K562 (cell line): ENCODE data around the gene RPL15. TPM values are rescaled to one million over a fixed set of nuclear protein-coding genes. Genes with fewer than 3 reads are reported as not detected.

Experiments
- ATAC-seq: fragments of 200-7000 bp; cut with Tn5 transposase; 3 replicates; pipeline ENCODE4 v1.9.1; 2020; ENCODE audit warnings: moderate library complexity
- BruUV-seq: library from RNA; stranded (reverse); fragments of 400-500 nt; replicated peaks from 2 replicates; lab custom pipeline; 2021; lab: Mats Ljungman, UMichigan
- CTCF ChIA-PET: fragments of 300-600 bp; formaldehyde crosslinking; extraction: SDS; loops from one replicate; lab custom pipeline; 2021; ENCODE audit warnings: low intra/inter-chr PET ratio; lab: Yijun Ruan, JAX
- POLR2A ChIA-PET: fragments of 300-600, 350-650 bp; sonication (Branson Sonifier 250); formaldehyde crosslinking; extraction: SDS; loops from one replicate; lab custom pipeline; 2021; ENCODE audit warnings: antibody characterized with exemption, inconsistent platforms; lab: Yijun Ruan, JAX
- DNase-seq, 4 experiments: peaks; one replicate each; pipeline versions ENCODE4 v3.0.0 to v3.0.0-alpha.2; 2011 to 2018; ENCODE audit warnings: low spot score in 3 of 4, mixed read lengths in 3 of 4; ENCODE audit errors: extremely low read depth in 1 of 4
- FAIRE-seq: peaks from 2 replicates; lab custom pipeline; 2011; peaks lifted over from hg19 to GRCh38; lab: Jason Lieb, UNC
- H2AFZ ChIP-seq: 2 replicates; pipeline ENCODE4 v1.6.0; 2011; ENCODE audit warnings: low read depth, low read length, control low read depth, inconsistent platforms
- H3K27ac ChIP-seq: fragments of 200-600 bp; 3 replicates; pipeline ENCODE4 v1.8.0; 2011; ENCODE audit warnings: low read depth, mild to moderate bottlenecking, control low read depth, inconsistent platforms, low read length, moderate library complexity, mixed read lengths; ENCODE audit errors: extremely low read depth
- H3K27me3 ChIP-seq, 2 experiments: fragments of 300-600 bp in 1 of 2; 2 replicates in 1 of 2; 3 replicates in 1 of 2; pipeline versions ENCODE4 v1.6.0 to v1.8.0; 2011; ENCODE audit warnings: inconsistent platforms in 2 of 2, low read length in 2 of 2, mild to moderate bottlenecking in 1 of 2, mixed read lengths in 1 of 2, moderate library complexity in 1 of 2; ENCODE audit not compliant: control insufficient read depth in 2 of 2, insufficient read depth in 2 of 2
- H3K36me3 ChIP-seq: fragments of 300-600 bp; 3 replicates; pipeline ENCODE4 v1.8.0; 2011; ENCODE audit warnings: mild to moderate bottlenecking, low read length, inconsistent platforms; ENCODE audit not compliant: control insufficient read depth, insufficient read depth
- H3K4me1 ChIP-seq, 2 experiments: fragments of 200-600 bp in 1 of 2; replicated peaks in 1 of 2; 2 replicates in 1 of 2; 3 replicates in 1 of 2; pipeline versions ENCODE4 v1.5.1 to v1.8.0; 2011; ENCODE audit warnings: inconsistent platforms in 2 of 2, low read length in 2 of 2, mild to moderate bottlenecking in 1 of 2, mixed read lengths in 1 of 2, moderate library complexity in 1 of 2; ENCODE audit not compliant: control insufficient read depth in 2 of 2, insufficient read depth in 2 of 2
- H3K4me2 ChIP-seq: 2 replicates; pipeline ENCODE4 v1.6.1; 2011; ENCODE audit warnings: low read length, control low read depth, inconsistent platforms, mixed read lengths; ENCODE audit not compliant: insufficient read depth
- H3K4me3 ChIP-seq: fragments of 200-600 bp; sonication (generic), shearing (Covaris generic); 2 replicates; pipeline ENCODE4 v1.5.1; 2016; ENCODE audit warnings: control low read depth, inconsistent platforms
- H3K79me2 ChIP-seq: fragments of 200-600 bp; 3 replicates; pipeline ENCODE4 v1.8.0; 2011; ENCODE audit warnings: low read length, inconsistent platforms; ENCODE audit not compliant: control insufficient read depth, insufficient read depth
- H3K9ac ChIP-seq, 2 experiments: 2 replicates each; pipeline versions ENCODE4 v1.6.0 to v1.6.1; 2011; ENCODE audit warnings: low read depth in 2 of 2, low read length in 2 of 2, control low read depth in 1 of 2, inconsistent platforms in 1 of 2, mild to moderate bottlenecking in 1 of 2, mixed read lengths in 1 of 2; ENCODE audit not compliant: insufficient read depth in 1 of 2
- H3K9me1 ChIP-seq: one replicate; pipeline ENCODE4 v1.6.0; 2011; ENCODE audit warnings: inconsistent platforms, mild to moderate bottlenecking, low read length, moderate library complexity; ENCODE audit not compliant: control insufficient read depth, insufficient read depth
- H3K9me3 ChIP-seq: replicated peaks from 2 replicates; pipeline ENCODE4 v1.5.1; 2011; ENCODE audit warnings: low read depth, low read length, inconsistent platforms; ENCODE audit not compliant: control insufficient read depth, insufficient read depth
- H4K20me1 ChIP-seq: replicated peaks from 2 replicates; pipeline ENCODE4 v1.6.1; 2011; ENCODE audit warnings: low read length, inconsistent platforms, mixed read lengths; ENCODE audit not compliant: control insufficient read depth, insufficient read depth
- BCL6 ChIP-seq: fragments of 250-450 bp; sonication (Bioruptor Pico); IDR thresholded peaks from 2 replicates; pipeline ENCODE4 v1.4.0; 2020
- BMI1 ChIP-seq: fragments of 150-350 bp; IDR thresholded peaks from 2 replicates; pipeline ENCODE4 v1.6.1; 2014; ENCODE audit warnings: low read length
- CEBPB ChIP-seq: fragments of 450-650 bp; IDR thresholded peaks from 2 replicates; pipeline ENCODE4 v1.6.1; 2016; ENCODE audit warnings: missing genetic modification characterization, missing compliant biosample characterization
- FOXK2 ChIP-seq, 2 experiments: fragments of 450-650 bp; IDR thresholded peaks in 1 of 2; conservative IDR thresholded peaks in 1 of 2; 2 replicates each; pipeline ENCODE4 v1.6.1; 2016; ENCODE audit warnings: low read depth in 2 of 2, mild to moderate bottlenecking in 1 of 2
- HSF4 ChIP-seq: fragments of 250-450 bp; sonication (Bioruptor Pico); IDR thresholded peaks from 2 replicates; pipeline ENCODE4 v2.1.2; 2022; ENCODE audit warnings: mild to moderate bottlenecking, moderate library complexity, borderline replicate concordance
- KDM5B ChIP-seq: fragments of 200-600 bp; sonication (generic); IDR thresholded peaks from 2 replicates; pipeline ENCODE4 v1.6.1; 2012; ENCODE audit warnings: low read depth, mild to moderate bottlenecking, moderate library complexity, low read length, control low read depth, inconsistent platforms; ENCODE audit not compliant: insufficient replicate concordance
- L3MBTL2 ChIP-seq: fragments of 450-650 bp; IDR thresholded peaks from 2 replicates; pipeline ENCODE4 v1.6.1; 2016; ENCODE audit warnings: mild to moderate bottlenecking, moderate library complexity
- NR3C1 ChIP-seq: sonication (generic); formaldehyde crosslinking; IDR thresholded peaks from 2 replicates; pipeline ENCODE4 v1.8.1; 2022; ENCODE audit warnings: missing genetic modification reagents
- PTTG1 ChIP-seq: fragments of 450-650 bp; IDR thresholded peaks from 2 replicates; pipeline ENCODE4 v1.6.1; 2016; ENCODE audit warnings: low read depth, mild to moderate bottlenecking, missing genetic modification characterization, missing compliant biosample characterization
- RAD51 ChIP-seq: fragments of 450-650 bp; IDR thresholded peaks from 2 replicates; pipeline ENCODE4 v1.7.1; 2016; ENCODE audit warnings: low read depth, mild to moderate bottlenecking, borderline replicate concordance
- RFX1 ChIP-seq: fragments of 450-650 bp; IDR thresholded peaks from 2 replicates; pipeline ENCODE4 v1.6.1; 2016; ENCODE audit warnings: mild to moderate bottlenecking, moderate library complexity
- SMARCA4 ChIP-seq: fragments of 450-650 bp; IDR thresholded peaks from 2 replicates; pipeline ENCODE4 v1.6.1; 2016
- SP1 ChIP-seq: sonication (generic); formaldehyde crosslinking; IDR thresholded peaks from 2 replicates; pipeline ENCODE4 v1.8.1; 2022; ENCODE audit warnings: mild to moderate bottlenecking, missing genetic modification reagents
- TEAD1 ChIP-seq, 2 experiments: fragments of 450-650 bp in 1 of 2; sonication (generic) in 1 of 2; formaldehyde crosslinking; IDR thresholded peaks; 2 replicates each; pipeline versions ENCODE4 v1.4.0 to v1.8.0; 2020 to 2022; ENCODE audit warnings: mild to moderate bottlenecking in 2 of 2, missing genetic modification reagents in 1 of 2
- TRIM28 ChIP-seq: fragments of 450-650 bp; IDR thresholded peaks from 2 replicates; pipeline ENCODE4 v1.6.1; 2017
- ZNF165 ChIP-seq: fragments of 250-450 bp; sonication (Bioruptor Pico); IDR thresholded peaks from 2 replicates; pipeline ENCODE4 v1.4.0; 2020; ENCODE audit warnings: borderline replicate concordance
- ZNF347 ChIP-seq: fragments of 450-650 bp; formaldehyde crosslinking; IDR thresholded peaks from 2 replicates; pipeline ENCODE4 v1.4.0; 2020; ENCODE audit warnings: low read depth, mild to moderate bottlenecking, moderate library complexity
- WGBS: fragments of 100-300 bp; shearing (Covaris generic); methylation state at CpG from one replicate; pipeline ENCODE4 v1.1.6; 2016; ENCODE audit warnings: low coverage, mixed read lengths; ENCODE audit not compliant: insufficient coverage; ENCODE audit errors: missing lambda C conversion rate; 5-methylcytosine and 5-hydroxymethylcytosine counted together
- in situ Hi-C: fragments of 300-500 bp; cut with MboI; formaldehyde crosslinking; loops from 4 replicates; pipeline ENCODE4 v1.15.0; 2018; ENCODE audit warnings: inconsistent platforms, mixed read lengths
- intact Hi-C: fragments of 100-400 bp; cut with micrococcal nuclease; formaldehyde crosslinking; loops from 2 replicates; pipeline ENCODE4 v1.14.2; 2022
- polyA plus RNA-seq, 8 experiments: library from polyadenylated mRNA; depleted of rRNA in 4 of 8; stranded (reverse) in 5 of 8; unstranded in 3 of 8; fragments of >200 nt; fragmentation: Nextera tagmentation in 2 of 8; fragmentation: Illumina TruSeq in 1 of 8; extraction: Ambion mirVana in 2 of 8; extraction: Trizol in 1 of 8; gene quantifications; 2 replicates each; pipeline versions ENCODE4 v1.2.1 to v1.2.3, GENCODE V29; 2011 to 2014; ENCODE audit warnings: inconsistent platforms in 1 of 8, missing spikeins in 1 of 8
- total RNA-seq, 7 experiments: library from RNA; depleted of rRNA in 6 of 7; stranded (reverse); fragments of >200 nt in 6 of 7; fragmentation: Illumina TruSeq in 2 of 7; extraction: Trizol in 2 of 7; gene quantifications; 2 replicates each; pipeline versions ENCODE4 v1.2.1 to v1.2.3, GENCODE V29; 2011 to 2021; ENCODE audit warnings: low replicate concordance in 1 of 7
- TF ChIP-seq, protein P1 (sequence below), 2 experiments: IDR thresholded peaks in 1 of 2; conservative IDR thresholded peaks in 1 of 2; 2 replicates each; pipeline ENCODE4 v1.6.1; 2016; ENCODE audit warnings: low read depth in 2 of 2, mild to moderate bottlenecking in 1 of 2, missing compliant biosample characterization in 1 of 2, missing genetic modification characterization in 1 of 2, moderate library complexity in 1 of 2
- TF ChIP-seq, protein P2 (sequence below): fragments of 250-450 bp; sonication (Bioruptor Pico); IDR thresholded peaks from 2 replicates; pipeline ENCODE4 v1.8.0; 2021; ENCODE audit warnings: mild to moderate bottlenecking, moderate library complexity

The RPL15 gene
- total and polyA plus RNA-seq, 9 of the 15 experiments (the other 6 are each of a cell fraction or from before 2014, with no cell fraction given), result 2,393 to 8,850 (median 3,928) TPM

DNA sequence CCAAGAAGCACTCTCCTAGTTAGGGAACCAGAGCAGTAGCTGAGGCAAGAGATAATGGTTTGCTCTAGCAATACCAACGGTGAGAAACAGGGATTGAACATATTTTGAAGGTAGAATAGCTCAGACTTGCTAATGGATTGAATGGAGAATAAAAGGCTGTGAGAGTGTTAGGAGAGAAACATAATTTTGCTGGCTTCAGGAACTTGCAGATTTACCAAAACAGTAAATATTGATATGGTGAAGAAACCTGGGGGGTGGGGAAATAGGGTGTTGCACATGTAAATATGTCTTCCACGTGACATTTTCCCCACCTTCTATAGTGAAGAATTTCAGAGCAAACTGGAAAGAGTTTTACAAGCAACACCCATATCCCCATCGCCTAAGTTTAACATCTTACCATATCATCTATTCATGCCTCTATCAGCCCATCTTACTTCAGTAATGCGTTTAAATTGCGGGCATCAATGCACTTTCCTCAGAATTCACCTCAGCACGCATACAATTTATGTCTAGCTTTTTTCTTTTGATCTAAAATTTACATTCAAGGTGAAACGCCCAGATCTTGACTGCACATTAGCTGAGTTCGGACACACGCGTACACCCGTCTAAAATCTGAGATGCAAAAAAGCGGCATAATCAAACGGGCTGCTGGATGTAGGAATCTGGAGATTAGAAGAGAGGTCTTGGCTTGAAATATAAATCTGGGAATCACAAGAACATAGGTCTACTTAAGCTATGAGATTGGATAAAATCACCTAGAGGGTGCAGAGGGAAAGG is 27.3 kb downstream of the RPL15 start:
- ChIA-PET CTCF (no interaction called here), POLR2A (interaction anchor here (0.7 to 11.6 kb wide), 3 partner anchors 20 to 60 kb away, joined by 3 to 165 read pairs (median 5); partner anchors contain the start of genes NKIRAS1 and RPL15)
- BruUV-seq, result TSS peak; percentile 62
- Histone ChIP-seq H3K9ac (peak overlapping the region; percentile 48 to 94; a peak in 2 of 4 replicates), H3K27ac (peak overlapping the region; percentile 5; the same call in 1 of the 3 replicates), H3K36me3 (no peaks in the 10 kb centered on the region), H2AFZ (peak overlapping the region; percentile 99), H3K4me2 (peak overlapping the region; percentile 85), H3K79me2 (no peaks in the 10 kb centered on the region), H4K20me1 (no peaks in the 10 kb centered on the region), H3K4me1 (peaks cover 17 to 41% of the 10 kb centered on the region in 2 experiments), H3K9me1 (no peaks in the 10 kb centered on the region), H3K4me3 (peak overlapping the region; percentile 59), H3K9me3 (no peaks in the 10 kb centered on the region), H3K27me3 (no peaks in the 10 kb centered on the region)
- DNase-seq (no peak), ATAC-seq (no peak), FAIRE-seq (no peak)
- 13% methylated on average over 13 of the region's 13 CpGs for WGBS
- intact Hi-C loops (loop anchor here (10.0 kb wide), 1 partner anchor 139 kb away; the partner anchor contains the start of gene UBE2E1), in situ Hi-C loops (no loop called here)
- TF ChIP-seq TRIM28 (no peak), TEAD1 (CRISPR knock-in tag; IDR thresholded peaks at IDR 0.05) (no peak), ZNF165 (CRISPR knock-in tag) (no peak), PTTG1 (tag) (no peak), BCL6 (CRISPR knock-in tag) (no peak), RAD51 (peak; percentile 28; the same call in 1 of the 2 replicates), CEBPB (tag) (no peak), FOXK2 (conservative IDR thresholded peaks at IDR 0.05 in 1 of 2, IDR thresholded peaks at IDR 0.05 in 1 of 2; ENCODE audit: low read depth in 2 of 2) (peak; percentile 34 to 58; a peak in 1 of 4 replicates), HSF4 (CRISPR knock-in tag) (no peak), ZNF347 (no peak), L3MBTL2 (0 out of 2 replicates have a peak, but pooled peaks have one; percentile 29), SMARCA4 (0 out of 2 replicates have a peak, but pooled peaks have one; percentile 11), BMI1 (no peak), KDM5B (peak; percentile 21), RFX1 (no peak), SP1 (CRISPR knock-in tag) (no peak), NR3C1 (CRISPR knock-in tag) (no peak)
- TF ChIP-seq, protein P1, sequence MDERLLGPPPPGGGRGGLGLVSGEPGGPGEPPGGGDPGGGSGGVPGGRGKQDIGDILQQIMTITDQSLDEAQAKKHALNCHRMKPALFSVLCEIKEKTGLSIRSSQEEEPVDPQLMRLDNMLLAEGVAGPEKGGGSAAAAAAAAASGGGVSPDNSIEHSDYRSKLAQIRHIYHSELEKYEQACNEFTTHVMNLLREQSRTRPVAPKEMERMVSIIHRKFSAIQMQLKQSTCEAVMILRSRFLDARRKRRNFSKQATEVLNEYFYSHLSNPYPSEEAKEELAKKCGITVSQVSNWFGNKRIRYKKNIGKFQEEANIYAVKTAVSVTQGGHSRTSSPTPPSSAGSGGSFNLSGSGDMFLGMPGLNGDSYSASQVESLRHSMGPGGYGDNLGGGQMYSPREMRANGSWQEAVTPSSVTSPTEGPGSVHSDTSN (CRISPR knock-in tag; IDR thresholded peaks at IDR 0.05; ENCODE audit: low read depth), result no peak
- TF ChIP-seq, protein P1 (tag; conservative IDR thresholded peaks at IDR 0.05; ENCODE audit: low read depth), result no peak
- TF ChIP-seq, protein P2, sequence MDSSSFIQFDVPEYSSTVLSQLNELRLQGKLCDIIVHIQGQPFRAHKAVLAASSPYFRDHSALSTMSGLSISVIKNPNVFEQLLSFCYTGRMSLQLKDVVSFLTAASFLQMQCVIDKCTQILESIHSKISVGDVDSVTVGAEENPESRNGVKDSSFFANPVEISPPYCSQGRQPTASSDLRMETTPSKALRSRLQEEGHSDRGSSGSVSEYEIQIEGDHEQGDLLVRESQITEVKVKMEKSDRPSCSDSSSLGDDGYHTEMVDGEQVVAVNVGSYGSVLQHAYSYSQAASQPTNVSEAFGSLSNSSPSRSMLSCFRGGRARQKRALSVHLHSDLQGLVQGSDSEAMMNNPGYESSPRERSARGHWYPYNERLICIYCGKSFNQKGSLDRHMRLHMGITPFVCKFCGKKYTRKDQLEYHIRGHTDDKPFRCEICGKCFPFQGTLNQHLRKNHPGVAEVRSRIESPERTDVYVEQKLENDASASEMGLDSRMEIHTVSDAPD, result no peak
